IPS-11a (cell line): ENCODE data around the gene CDK5RAP3.
"Not testable (repeated sequence)": the region's sequence is repeated elsewhere in the genome, so short reads cannot be mapped to it uniquely, and the experiment has no call there.

Experiments used
- H3K4me3 ChIP-seq: one replicate; pipeline ENCODE4 v1.5.1; 2013; ENCODE audit warnings: low read depth, low read length, control low read depth

The CDK5RAP3 gene

GRCh38 chr17:47970725-47971499 is at the start of gene CDK5RAP3:
Gene CDK5RAP3 (plus strand): TSS chr17:47971113. CDS start chr17:47971147, 34 bp downstream.
- peak within 1 kb of the TSS; percentile 85 for H3K4me3 ChIP-seq

GRCh38 chr17:47924785-47925677 is 45.9 kb upstream of the CDK5RAP3 start:
- H3K4me3 ChIP-seq = no peak overlapping the region

- no peak overlapping the region for H3K4me3 ChIP-seq
Measured at GRCh38 chr17:47925678-47925988, 45.3 kb upstream of the CDK5RAP3 start.

- H3K4me3 ChIP-seq = no peak overlapping the region
Measured at GRCh38 chr17:47927821-47928400, 43.0 kb upstream of the CDK5RAP3 start.

DNA sequence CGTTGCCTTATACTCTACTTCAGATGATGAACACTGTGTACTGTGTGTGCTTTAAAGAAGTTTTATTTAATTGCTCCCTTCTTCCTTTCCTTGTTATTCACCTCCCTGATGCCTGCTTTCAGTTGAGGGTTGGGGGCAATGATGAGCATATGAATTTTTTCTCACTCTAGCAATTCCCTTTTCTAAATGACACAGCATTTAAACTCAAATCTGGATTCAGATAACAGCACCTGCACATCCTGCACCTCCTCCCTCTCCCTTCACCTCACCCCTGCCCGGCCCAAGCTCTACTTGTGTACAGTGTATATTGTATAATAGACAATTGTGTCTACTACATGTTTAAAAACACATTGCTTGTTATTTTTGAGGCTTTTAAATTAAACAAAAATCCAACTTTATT is 42.5 kb upstream of the CDK5RAP3 start:
- no peak overlapping the region for H3K4me3 ChIP-seq

- H3K4me3 ChIP-seq = no peak overlapping the region
Measured at GRCh38 chr17:47929218-47930000, 41.5 kb upstream of the CDK5RAP3 start.

- no peak overlapping the region for H3K4me3 ChIP-seq
Measured at GRCh38 chr17:47931848-47932247, 39.1 kb upstream of the CDK5RAP3 start.

DNA sequence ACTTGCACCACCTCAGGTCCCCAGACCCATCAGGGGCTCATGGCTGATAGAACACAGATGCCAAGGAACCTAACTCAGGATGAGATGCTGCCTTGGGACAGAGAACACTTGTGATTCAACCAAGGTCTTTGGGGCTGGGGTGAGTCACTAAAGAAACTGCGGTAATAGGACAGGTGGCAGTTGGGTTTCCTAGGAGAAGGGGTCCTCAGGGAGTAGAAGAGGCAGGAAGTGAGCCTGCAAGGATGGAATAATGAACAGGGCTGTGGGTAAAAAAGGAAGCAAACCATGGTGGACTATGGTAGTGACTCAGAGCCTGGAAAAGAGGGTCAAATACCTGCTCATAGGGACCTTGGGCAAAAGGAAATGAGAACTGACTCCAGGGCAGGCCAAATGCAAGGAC is 36.1 kb upstream of the CDK5RAP3 start:
- no peak overlapping the region for H3K4me3 ChIP-seq

- not testable (repeated sequence) for H3K4me3 ChIP-seq
Measured at GRCh38 chr17:47935468-47935867, 35.4 kb upstream of the CDK5RAP3 start.

DNA sequence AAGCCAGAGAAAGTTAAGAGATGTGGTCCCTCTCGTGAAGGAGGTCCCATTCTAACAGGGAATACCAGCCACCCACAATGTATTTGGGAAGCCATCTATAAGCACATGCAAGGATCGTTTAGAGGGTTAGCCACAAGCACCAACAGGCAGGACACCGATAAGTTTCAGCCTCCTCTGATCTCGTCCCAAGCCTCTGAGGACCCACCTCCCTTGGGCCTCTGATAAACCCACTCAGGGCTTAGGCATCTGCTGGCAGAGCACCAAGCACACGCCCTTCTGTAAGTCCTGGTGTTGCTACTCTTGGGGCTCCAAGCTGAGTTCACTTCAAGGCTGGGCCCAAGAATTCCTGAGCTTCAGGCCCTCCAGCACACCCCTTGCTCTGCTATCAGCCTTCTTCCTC is 35.0 kb upstream of the CDK5RAP3 start:
- H3K4me3 ChIP-seq = no peak overlapping the region

DNA sequence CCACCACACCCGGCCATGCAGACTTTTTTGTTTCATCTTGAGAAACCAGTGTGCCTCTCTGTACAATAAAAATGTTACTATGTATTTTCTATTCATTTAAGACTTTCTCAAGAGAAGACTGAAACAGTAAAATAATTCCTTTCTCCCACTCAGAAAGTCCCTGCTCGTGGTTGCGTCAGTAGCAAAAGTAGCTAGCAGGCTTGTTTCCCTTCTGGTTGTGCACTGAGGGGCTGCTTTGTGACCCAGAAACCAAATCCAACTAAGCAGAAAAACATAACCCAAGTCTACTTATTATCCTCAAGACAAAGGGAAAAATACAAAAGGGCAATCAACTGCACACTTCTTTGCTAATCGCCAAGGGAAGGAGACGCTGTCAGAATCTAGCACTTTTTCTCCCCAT is 33.0 kb upstream of the CDK5RAP3 start:
- no peak overlapping the region for H3K4me3 ChIP-seq

- peak within 1 kb of the TSS; percentile 30 for H3K4me3 ChIP-seq
Measured at GRCh38 chr17:47941246-47942095, 29.4 kb upstream of the CDK5RAP3 start, which contains the start of gene PNPO. Gene PNPO (plus strand): TSS chr17:47941571. CDS start chr17:47941676, 105 bp downstream.

DNA sequence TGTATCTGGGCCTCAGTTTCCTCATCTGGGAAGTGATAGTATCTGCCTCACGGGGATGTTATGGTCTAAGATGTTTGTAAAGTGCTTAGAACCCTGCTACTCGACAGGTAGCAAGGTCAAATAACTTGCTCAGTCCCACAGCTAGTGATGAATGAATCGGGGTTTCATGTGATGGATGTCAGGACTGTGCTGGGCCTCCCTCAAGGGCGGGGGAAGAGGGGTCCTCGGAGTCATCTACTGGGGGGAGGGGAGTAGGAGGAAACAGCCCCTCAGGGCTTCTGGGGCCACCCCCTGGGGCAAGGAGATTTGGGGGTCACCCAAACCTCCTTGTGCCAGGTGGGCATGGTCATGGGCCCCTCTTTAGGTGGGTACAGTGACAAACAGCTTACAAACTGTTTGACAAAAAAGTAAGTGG is 28.8 kb upstream of the CDK5RAP3 start:
- peak overlapping the region; percentile 30 for H3K4me3 ChIP-seq

DNA sequence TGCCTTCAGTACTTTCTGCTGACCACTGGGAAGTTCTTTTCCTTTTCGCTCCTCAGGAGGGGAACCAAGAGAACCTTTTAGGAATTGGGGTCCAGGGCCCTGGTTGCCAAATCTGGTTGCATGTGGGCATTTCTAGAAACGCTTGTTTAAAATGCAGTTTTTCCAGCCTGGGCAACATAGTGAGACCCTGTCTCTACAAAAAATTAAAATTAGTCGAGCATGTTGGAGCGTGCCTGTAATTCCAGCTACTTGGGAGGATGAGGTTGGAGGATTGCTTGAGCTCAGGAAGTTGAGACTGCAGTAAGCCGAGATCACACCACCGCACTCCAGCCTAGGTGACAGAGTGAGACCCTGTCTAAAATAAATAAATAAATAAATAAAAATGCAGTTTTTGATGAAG is 28.3 kb upstream of the CDK5RAP3 start:
- H3K4me3 ChIP-seq = no peak overlapping the region

GRCh38 chr17:47945080-47945479 is 25.8 kb upstream of the CDK5RAP3 start:
- H3K4me3 ChIP-seq = no peak overlapping the region

DNA sequence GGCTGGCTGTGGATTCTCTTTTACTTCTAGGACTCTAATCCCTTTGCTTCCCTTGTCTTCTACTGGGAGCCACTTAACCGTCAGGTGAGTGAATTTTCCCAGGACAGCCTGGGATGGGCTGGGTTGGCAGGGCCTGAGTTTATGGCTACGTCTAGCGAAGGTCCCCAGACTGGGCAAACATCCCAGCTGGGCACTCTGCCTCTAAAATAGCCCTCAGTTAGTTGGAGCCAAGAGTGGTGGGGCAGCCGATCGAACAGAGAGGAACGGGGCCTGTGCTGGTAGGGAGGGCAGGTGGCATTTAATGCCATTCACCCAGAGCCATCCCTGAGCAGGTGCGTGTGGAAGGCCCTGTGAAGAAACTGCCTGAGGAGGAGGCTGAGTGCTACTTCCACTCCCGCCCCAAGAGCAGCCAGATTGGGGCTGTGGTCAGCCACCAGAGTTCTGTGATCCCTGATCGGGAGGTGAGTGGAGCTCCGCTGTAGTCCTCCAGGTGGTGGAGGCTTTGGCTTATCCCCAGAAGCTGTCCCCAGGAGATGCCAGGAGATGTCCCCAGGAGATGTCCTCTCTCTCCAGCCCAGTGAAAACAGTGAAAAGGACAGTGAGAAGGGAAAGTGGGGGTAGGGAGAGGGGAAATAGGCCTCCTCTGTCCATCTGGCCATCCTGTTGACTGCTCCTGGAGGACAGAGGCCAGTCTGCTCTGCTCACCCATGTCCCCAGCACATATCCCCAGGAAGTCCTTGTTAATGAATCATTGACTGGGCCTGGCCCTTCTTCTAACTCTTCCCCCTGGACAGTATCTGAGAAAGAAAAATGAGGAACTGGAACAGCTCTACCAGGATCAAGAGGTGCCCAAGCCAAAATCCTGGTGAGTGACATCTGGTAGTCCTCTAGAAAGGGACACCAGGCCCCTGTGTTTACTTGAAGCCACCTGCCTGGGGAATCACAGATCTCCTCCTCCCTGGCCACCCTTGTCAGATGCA is 25.1 kb upstream of the CDK5RAP3 start:
- H3K4me3 ChIP-seq = no peak overlapping the region

DNA sequence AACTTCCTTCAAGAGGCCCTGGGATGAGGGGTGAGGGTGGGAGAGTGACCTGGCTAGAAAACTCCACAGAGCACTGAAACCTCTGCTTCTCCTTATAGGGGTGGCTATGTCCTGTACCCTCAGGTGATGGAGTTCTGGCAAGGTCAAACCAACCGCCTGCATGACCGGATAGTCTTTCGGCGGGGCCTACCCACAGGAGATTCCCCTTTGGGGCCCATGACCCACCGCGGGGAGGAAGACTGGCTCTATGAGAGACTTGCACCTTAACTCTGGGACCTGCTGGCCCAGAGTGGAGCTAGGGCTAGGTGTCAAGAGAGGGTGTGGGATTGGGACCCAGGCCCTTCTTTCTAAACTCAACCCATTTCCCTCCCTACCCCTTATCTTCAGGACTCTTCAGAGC is 24.4 kb upstream of the CDK5RAP3 start:
- no peak overlapping the region for H3K4me3 ChIP-seq

GRCh38 chr17:47946929-47947397 is 23.9 kb upstream of the CDK5RAP3 start:
- no peak overlapping the region for H3K4me3 ChIP-seq
